HCT116 (cell line): ENCODE measurements around the gene SLC35D1. TPM values are rescaled to one million over a fixed set of nuclear protein-coding genes. Genes with fewer than 3 reads are reported as not detected.
"Not testable (repeated sequence)": the region's sequence is repeated elsewhere in the genome, so short reads cannot be mapped to it uniquely, and the experiment has no call there.

Source experiments
- ATAC-seq: fragments of 200-7000 bp; cut with Tn5 transposase; 2 replicates; pipeline ENCODE4 v1.9.1; 2020; ENCODE audit warnings: mild to moderate bottlenecking, moderate library complexity
- BruUV-seq: library from RNA; stranded (reverse); fragments of 400-500 nt; replicated peaks from 2 replicates; lab custom pipeline; 2021; lab: Mats Ljungman, UMichigan
- CTCF ChIA-PET: fragments of 300-600 bp; sonication (Branson Sonifier 250); formaldehyde crosslinking; loops from one replicate; lab custom pipeline; 2021; ENCODE audit warnings: antibody characterized with exemption; lab: Charles Lee
- POLR2A ChIA-PET: fragments of 300-600, 350-600 bp; sonication (Branson Sonifier 250); formaldehyde crosslinking; loops from one replicate; lab custom pipeline; 2021; ENCODE audit warnings: antibody characterized with exemption; lab: Charles Lee
- RAD21 ChIA-PET, 2 experiments: fragments of 300-600 bp; sonication (Branson Sonifier 250); formaldehyde crosslinking; loops; one replicate each; lab custom pipeline; 2023; ENCODE audit warnings: low total read pairs in 2 of 2; ENCODE audit not compliant: uncharacterized antibody in 2 of 2, unreplicated experiment in 2 of 2, low non-redundant PET in 1 of 2; lab: Charles Lee
- DNase-seq: peaks from one replicate; pipeline ENCODE4 v3.0.0-alpha.2; 2010; ENCODE audit warnings: low read depth, low spot score
- H2AFZ ChIP-seq: fragments of 200-600 bp; shearing (Covaris generic), sonication (generic); 2 replicates; pipeline ENCODE4 v1.6.1; 2017; ENCODE audit warnings: low read depth, mixed run types, mixed read lengths, antibody characterized with exemption, low read length; ENCODE audit not compliant: poor library complexity, severe bottlenecking
- H3K27ac ChIP-seq: 2 replicates; pipeline ENCODE4 v1.5.1; 2012; ENCODE audit warnings: low read depth, low read length
- H3K27me3 ChIP-seq: fragments of 200-600 bp; sonication (generic); 2 replicates; pipeline ENCODE4 v1.6.1; 2016; ENCODE audit warnings: mixed run types, low read length, mixed read lengths; ENCODE audit not compliant: insufficient read depth
- H3K36me3 ChIP-seq, 2 experiments: fragments of 200-500 bp in 1 of 2; fragments of 200-600 bp in 1 of 2; sonication (Bioruptor generic) in 1 of 2; sonication (generic) in 1 of 2; 2 replicates each; pipeline versions ENCODE4 v1.5.1 to v1.6.1; 2014 to 2016; ENCODE audit warnings: low read length in 2 of 2, inconsistent platforms in 1 of 2, mixed read lengths in 1 of 2, mixed run types in 1 of 2; ENCODE audit not compliant: insufficient read depth in 2 of 2, control insufficient read depth in 1 of 2
- H3K4me1 ChIP-seq, 2 experiments: fragments of 200-600 bp in 1 of 2; sonication (generic) in 1 of 2; 2 replicates each; pipeline versions ENCODE4 v1.5.1 to v1.6.1; 2012 to 2017; ENCODE audit warnings: low read length in 2 of 2, inconsistent platforms in 1 of 2, mild to moderate bottlenecking in 1 of 2, mixed read lengths in 1 of 2, mixed run types in 1 of 2, moderate library complexity in 1 of 2; ENCODE audit not compliant: insufficient read depth in 2 of 2, control insufficient read depth in 1 of 2
- H3K4me2 ChIP-seq: fragments of 200-600 bp; sonication (generic); 2 replicates; pipeline ENCODE4 v1.6.1; 2017; ENCODE audit warnings: mixed run types, low read length, mixed read lengths
- H3K4me3 ChIP-seq, 2 experiments: fragments of 200-600 bp in 1 of 2; sonication (generic) in 1 of 2; replicated peaks in 1 of 2; 2 replicates each; pipeline ENCODE4 v1.5.1; 2011 to 2016; ENCODE audit warnings: low read length in 2 of 2, control low read depth in 1 of 2, low read depth in 1 of 2, mild to moderate bottlenecking in 1 of 2, mixed read lengths in 1 of 2, mixed run types in 1 of 2
- H3K79me2 ChIP-seq: fragments of 200-600 bp; sonication (generic); 2 replicates; pipeline ENCODE4 v1.6.1; 2017; ENCODE audit warnings: mild to moderate bottlenecking, mixed run types, low read length, moderate library complexity, mixed read lengths; ENCODE audit not compliant: insufficient read depth
- H3K9ac ChIP-seq: fragments of 200-600 bp; sonication (generic); 2 replicates; pipeline ENCODE4 v1.6.1; 2016; ENCODE audit warnings: low read length, mixed read lengths
- H3K9me2 ChIP-seq: fragments of 200-600 bp; sonication (generic), shearing (Covaris generic); 2 replicates; pipeline ENCODE4 v1.6.1; 2017; ENCODE audit warnings: mixed run types, mild to moderate bottlenecking, moderate library complexity; ENCODE audit not compliant: insufficient read depth
- H3K9me3 ChIP-seq, 2 experiments: fragments of 200-500 bp in 1 of 2; fragments of 200-600 bp in 1 of 2; sonication (Bioruptor generic) in 1 of 2; sonication (generic) in 1 of 2; 2 replicates each; pipeline ENCODE4 v1.6.1; 2014 to 2017; ENCODE audit warnings: low read length in 2 of 2, mixed read lengths in 2 of 2, inconsistent platforms in 1 of 2, low read depth in 1 of 2, mild to moderate bottlenecking in 1 of 2, mixed run types in 1 of 2, moderate library complexity in 1 of 2; ENCODE audit not compliant: control insufficient read depth in 1 of 2, insufficient read depth in 1 of 2
- H4K20me1 ChIP-seq: fragments of 200-600 bp; sonication (generic), shearing (Covaris generic); 2 replicates; pipeline ENCODE4 v1.6.1; 2017; ENCODE audit warnings: mixed run types, mild to moderate bottlenecking, moderate library complexity; ENCODE audit not compliant: insufficient read depth
- ATF3 ChIP-seq: IDR thresholded peaks from 2 replicates; pipeline ENCODE4 v1.6.1; 2012
- CBX3 ChIP-seq: IDR thresholded peaks from 2 replicates; pipeline ENCODE4 v1.6.1; 2012; ENCODE audit warnings: low read depth
- ELF1 ChIP-seq: IDR thresholded peaks from 2 replicates; pipeline ENCODE4 v1.6.1; 2012; ENCODE audit warnings: low read depth, borderline replicate concordance
- FOSL1 ChIP-seq: IDR thresholded peaks from 2 replicates; pipeline ENCODE4 v1.6.1; 2012; ENCODE audit warnings: low read depth
- POLR2A ChIP-seq: IDR thresholded peaks from 2 replicates; pipeline ENCODE4 v1.7.0; 2011; ENCODE audit warnings: borderline replicate concordance; ENCODE audit not compliant: insufficient read depth, insufficient read length; ENCODE audit errors: extremely low read depth
- SRF ChIP-seq: IDR thresholded peaks from 2 replicates; pipeline ENCODE4 v1.6.1; 2012; ENCODE audit warnings: low read depth
- ZFX ChIP-seq: fragments of 450-650 bp; IDR thresholded peaks from 2 replicates; pipeline ENCODE4 v1.6.1; 2017
- ZNF274 ChIP-seq: fragments of 200-500 bp; sonication (Bioruptor generic); IDR thresholded peaks from 2 replicates; pipeline ENCODE4 v1.6.1; 2014; ENCODE audit warnings: mild to moderate bottlenecking, low read depth, low read length, inconsistent platforms
- intact Hi-C: fragments of 100-400 bp; cut with micrococcal nuclease; formaldehyde crosslinking; loops from 2 replicates; pipeline ENCODE4 v1.10.0; 2022
- total RNA-seq: library from RNA; stranded (reverse); gene quantifications from one replicate; pipeline ENCODE4 v1.2.1, GENCODE V29; 2021; ENCODE audit not compliant: unreplicated experiment
- TF ChIP-seq, protein P1 (sequence below): IDR thresholded peaks from 2 replicates; pipeline ENCODE4 v1.6.1; 2012; ENCODE audit warnings: low read depth

Gene SLC35D1
- total RNA-seq, 1 experiment from 2014 or later: 6.1 TPM

DNA sequence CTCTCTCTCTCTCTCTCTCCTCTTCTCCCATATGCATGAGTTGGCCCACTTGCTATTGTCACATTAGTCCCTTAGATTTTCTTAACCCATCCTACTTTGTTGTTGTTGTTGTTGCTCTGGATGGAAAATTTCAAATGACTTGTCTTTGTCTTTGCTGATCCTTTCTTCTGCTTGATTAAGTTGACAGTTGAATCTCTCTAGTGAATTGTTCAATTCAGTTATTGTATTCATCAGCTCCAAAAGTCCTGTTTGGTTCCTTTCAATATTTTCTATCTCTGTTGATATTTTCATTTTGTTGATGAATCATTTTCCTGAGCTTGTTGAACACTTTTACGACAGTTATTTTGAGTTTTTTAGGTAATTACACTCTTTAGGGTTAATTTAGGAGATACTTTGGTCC is 18.8 kb upstream of the SLC35D1 start:
- Histone ChIP-seq H3K9me3 (no peaks in the 10 kb centered on the region; a peak in 1 of 4 replicates), H3K27me3 (no peaks in the 10 kb centered on the region), H3K27ac (no peak overlapping the region), H2AFZ (no peak overlapping the region), H4K20me1 (no peaks in the 10 kb centered on the region), H3K4me3 (no peak overlapping the region), H3K79me2 (no peaks in the 10 kb centered on the region), H3K9me2 (no peaks in the 10 kb centered on the region), H3K4me1 (no peaks in the 10 kb centered on the region), H3K9ac (no peak overlapping the region), H3K36me3 (no peaks in the 10 kb centered on the region), H3K4me2 (no peak overlapping the region)
- DNase-seq (no peak), ATAC-seq (no peak)
- RAD21 ChIA-PET: no interaction called here
- intact Hi-C loops: no loop called here
- CTCF ChIA-PET: no interaction called here
- POLR2A ChIA-PET: no interaction called here
- TF ChIP-seq ZNF274: no peak
- 0 out of 2 replicates have a peak, but pooled peaks have one; percentile 14 for TF ChIP-seq CBX3
- no peak for TF ChIP-seq ZFX
- no TSS peak for BruUV-seq

GRCh38 chr1:67067655-67068054 is 13.7 kb upstream of the SLC35D1 start:
- H3K9me2 ChIP-seq, H2AFZ ChIP-seq, H4K20me1 ChIP-seq, H3K9ac ChIP-seq, ATAC-seq, POLR2A ChIA-PET, H3K36me3 ChIP-seq, H3K79me2 ChIP-seq, DNase-seq, H3K4me3 ChIP-seq, intact Hi-C loops, BruUV-seq, H3K9me3 ChIP-seq, RAD21 ChIA-PET, H3K4me1 ChIP-seq, H3K4me2 ChIP-seq, H3K27ac ChIP-seq, CTCF ChIA-PET, H3K27me3 ChIP-seq: not testable (repeated sequence)

DNA sequence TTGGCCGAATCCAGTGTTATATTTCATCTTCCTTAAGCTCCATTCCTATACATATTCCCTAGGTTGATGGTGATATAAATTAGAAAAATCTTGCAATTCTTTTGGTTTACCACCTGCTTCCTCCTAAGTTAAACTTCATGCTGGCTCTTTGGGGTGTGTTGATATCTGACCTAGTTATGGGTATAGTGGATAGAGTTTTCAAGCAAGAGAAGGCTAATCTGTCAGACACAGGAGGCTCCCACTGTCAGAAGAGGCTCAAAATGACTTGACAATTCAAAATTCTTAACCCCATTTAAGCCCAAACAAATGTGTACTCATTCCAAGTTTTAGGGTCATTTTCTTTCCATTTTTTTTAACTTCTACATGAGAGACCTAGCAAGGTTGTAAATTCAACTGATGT is 8.5 kb upstream of the SLC35D1 start:
- ChIA-PET RAD21 (no interaction called here), CTCF (no interaction called here), POLR2A (no interaction called here)
- no TSS peak for BruUV-seq
- DNase-seq: no peak
- intact Hi-C loops: no loop called here
- no peaks in the 10 kb centered on the region for H3K36me3 ChIP-seq
- no peak overlapping the region for H3K27ac ChIP-seq
- no peaks in the 10 kb centered on the region for H3K79me2 ChIP-seq
- H3K4me3 ChIP-seq: no peak overlapping the region
- no peak overlapping the region for H3K9ac ChIP-seq
- no peaks in the 10 kb centered on the region for H3K9me3 ChIP-seq
- H3K4me2 ChIP-seq: no peak overlapping the region
- no peaks in the 10 kb centered on the region for H3K9me2 ChIP-seq
- no peak overlapping the region for H2AFZ ChIP-seq
- H3K27me3 ChIP-seq: no peaks in the 10 kb centered on the region
- ATAC-seq: no peak
- no peaks in the 10 kb centered on the region for H4K20me1 ChIP-seq
- peaks cover 7 to 25% of the 10 kb centered on the region in 2 experiments; a peak in 2 of 4 replicates for H3K4me1 ChIP-seq
- TF ChIP-seq ATF3 (no peak), SRF (no peak), ZFX (no peak), ELF1 (no peak), POLR2A (no peak), FOSL1 (no peak)
- TF ChIP-seq, protein P1, sequence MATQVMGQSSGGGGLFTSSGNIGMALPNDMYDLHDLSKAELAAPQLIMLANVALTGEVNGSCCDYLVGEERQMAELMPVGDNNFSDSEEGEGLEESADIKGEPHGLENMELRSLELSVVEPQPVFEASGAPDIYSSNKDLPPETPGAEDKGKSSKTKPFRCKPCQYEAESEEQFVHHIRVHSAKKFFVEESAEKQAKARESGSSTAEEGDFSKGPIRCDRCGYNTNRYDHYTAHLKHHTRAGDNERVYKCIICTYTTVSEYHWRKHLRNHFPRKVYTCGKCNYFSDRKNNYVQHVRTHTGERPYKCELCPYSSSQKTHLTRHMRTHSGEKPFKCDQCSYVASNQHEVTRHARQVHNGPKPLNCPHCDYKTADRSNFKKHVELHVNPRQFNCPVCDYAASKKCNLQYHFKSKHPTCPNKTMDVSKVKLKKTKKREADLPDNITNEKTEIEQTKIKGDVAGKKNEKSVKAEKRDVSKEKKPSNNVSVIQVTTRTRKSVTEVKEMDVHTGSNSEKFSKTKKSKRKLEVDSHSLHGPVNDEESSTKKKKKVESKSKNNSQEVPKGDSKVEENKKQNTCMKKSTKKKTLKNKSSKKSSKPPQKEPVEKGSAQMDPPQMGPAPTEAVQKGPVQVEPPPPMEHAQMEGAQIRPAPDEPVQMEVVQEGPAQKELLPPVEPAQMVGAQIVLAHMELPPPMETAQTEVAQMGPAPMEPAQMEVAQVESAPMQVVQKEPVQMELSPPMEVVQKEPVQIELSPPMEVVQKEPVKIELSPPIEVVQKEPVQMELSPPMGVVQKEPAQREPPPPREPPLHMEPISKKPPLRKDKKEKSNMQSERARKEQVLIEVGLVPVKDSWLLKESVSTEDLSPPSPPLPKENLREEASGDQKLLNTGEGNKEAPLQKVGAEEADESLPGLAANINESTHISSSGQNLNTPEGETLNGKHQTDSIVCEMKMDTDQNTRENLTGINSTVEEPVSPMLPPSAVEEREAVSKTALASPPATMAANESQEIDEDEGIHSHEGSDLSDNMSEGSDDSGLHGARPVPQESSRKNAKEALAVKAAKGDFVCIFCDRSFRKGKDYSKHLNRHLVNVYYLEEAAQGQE: no peak
